NCI-H1105 (cell line): ENCODE data around the gene ALOXE3.

Experiments used
- DNase-seq: peaks from one replicate; lab custom pipeline; 2025; lab: John Stamatoyannopoulos, UW

Gene ALOXE3

DNA sequence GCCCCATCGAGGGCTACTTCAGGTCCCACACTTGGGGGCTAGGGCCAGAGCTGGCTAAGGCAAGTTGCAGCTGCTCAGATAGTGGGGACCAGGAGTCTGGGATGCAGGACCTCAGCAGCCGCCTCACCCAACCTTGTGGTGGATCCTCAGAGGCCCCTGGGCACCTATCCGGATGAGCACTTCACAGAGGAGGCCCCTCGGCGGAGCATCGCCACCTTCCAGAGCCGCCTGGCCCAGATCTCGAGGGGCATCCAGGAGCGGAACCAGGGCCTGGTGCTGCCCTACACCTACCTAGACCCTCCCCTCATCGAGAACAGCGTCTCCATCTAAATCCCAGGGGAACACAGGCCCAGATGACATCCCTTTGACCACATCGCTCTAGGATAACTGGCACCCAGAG is 70.1 kb downstream of the ALOXE3 start:
- no peak for DNase-seq

DNA sequence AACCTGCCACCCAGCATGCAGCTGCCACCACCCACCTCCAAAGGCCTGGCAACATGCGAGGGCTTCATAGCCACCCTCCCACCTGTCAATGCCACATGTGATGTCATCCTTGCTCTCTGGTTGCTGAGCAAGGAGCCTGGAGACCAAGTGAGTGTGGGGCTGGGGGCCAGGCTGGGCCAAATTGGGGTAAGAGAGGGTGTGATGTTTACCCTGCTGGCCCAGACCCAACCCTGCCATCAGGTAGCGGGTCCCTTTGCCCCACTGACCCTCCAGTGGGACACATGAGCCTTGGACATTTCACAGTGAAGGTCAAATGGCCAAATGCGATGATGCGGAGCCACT is 70.6 kb downstream of the ALOXE3 start:
- DNase-seq, result no peak

DNA sequence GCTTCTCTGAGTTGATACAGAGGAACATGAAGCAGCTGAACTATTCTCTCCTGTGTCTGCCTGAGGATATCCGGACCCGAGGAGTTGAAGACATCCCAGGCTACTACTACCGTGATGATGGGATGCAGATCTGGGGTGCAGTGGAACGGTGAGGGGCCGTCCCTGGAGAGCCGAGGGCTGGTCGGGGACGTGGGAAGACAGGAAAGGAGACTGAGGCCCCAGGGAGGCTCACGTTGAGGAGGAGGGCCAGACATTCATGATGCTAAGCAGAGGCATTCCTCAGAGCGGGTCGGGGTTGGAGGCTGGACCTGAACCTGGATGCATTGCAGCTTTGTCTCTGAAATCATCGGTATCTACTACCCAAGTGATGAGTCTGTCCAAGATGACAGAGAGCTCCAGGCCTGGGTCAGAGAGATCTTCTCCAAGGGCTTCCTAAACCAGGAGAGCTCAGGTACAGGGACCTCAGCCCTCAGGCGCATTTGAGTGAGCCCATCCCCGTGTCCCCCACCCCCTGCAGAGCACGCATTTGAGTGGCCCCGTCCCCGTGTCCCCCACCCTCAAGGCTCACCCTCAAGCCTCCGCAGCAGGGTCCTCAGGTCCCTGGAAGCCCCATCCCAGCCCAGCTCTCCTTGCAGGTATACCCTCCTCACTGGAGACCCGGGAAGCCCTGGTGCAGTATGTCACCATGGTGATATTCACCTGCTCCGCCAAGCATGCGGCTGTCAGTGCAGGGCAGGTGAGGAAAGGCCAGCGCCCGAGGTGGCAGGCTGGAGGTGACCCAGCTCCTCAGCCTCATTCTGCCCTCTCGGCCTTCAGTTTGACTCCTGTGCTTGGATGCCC is 71.2 kb downstream of the ALOXE3 start:
- DNase-seq, result no peak

DNA sequence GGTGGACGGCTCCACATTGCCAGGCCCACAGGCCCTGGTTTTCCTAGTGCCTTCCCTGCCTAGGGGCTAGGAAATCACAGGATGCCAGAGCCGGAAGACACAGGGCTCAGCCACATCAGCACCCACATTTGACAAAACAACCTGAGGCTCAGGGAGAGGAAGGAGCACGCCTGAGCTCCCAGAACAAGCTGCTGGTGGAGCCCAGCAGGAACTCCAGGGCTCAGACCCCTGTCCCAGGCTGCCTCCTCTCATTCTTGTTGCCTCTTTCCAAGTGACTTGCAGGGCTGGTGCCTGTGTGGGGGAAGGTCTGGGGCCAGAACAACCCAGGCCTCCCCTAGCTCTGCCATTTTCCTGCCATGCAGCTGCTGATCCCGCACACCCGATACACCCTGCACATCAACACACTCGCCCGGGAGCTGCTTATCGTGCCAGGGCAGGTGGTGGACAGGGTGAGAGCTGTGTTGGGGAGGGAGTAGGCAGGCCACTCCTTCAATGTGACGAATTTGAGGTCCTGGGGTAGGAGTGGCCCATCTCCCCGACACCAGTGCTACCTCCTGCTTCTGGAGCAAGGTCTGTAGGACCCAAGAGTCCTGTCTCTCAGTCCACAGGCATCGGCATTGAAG is 71.9 kb downstream of the ALOXE3 start:
- DNase-seq, result no peak
